ENCODE measurements around the gene OLFML2A.
A peak's percentile ranks its signal among the peaks of the same experiment; 100 is the strongest.
"Not testable (repeated sequence)": the region's sequence is repeated elsewhere in the genome, so short reads cannot be mapped to it uniquely, and the experiment has no call there.

OLFML2A gene

DNA sequence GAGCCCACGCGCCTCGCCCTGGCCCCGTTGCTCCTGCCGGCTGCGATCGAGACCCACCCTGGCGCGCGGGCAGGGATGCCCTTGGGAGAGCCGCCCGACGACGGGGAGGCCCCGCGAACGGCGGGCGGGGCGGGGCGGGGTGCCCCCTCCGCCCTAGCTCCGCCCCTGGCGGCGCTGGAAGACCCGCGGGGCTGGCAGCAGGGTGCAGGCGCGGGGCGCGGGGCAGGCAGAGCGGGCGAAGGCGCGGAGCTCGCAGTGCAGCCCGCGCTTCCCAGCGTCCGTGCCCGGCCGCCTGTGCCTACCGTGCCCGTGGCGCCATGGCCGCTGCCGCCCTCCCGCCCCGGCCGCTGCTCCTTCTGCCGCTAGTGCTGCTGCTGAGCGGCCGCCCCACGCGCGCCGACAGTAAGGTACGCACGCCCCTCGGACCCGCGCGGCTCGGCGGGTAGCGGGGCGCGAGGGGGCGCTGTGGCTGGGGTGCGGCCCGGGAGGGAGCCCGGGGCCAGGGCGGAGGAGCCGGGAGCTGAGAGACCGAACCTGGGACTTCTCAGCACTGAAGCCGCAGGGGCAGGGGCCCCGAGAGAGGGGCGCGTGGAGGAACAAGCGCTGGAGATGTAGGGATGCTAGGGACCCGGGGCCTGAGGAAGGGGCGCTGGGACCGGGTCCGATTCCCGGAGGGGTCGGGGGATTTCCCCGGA, at the start of gene OLFML2A:
TSS of gene OLFML2A (plus strand) at position 180 of the 695 bp plus-strand sequence. CDS start at position 318, 138 bp downstream.
- H3K9me3 ChIP-seq (ENCODE audit: control insufficient read depth, insufficient read depth, low read length), result no peaks in the 10 kb centered on the region
- H3K9ac ChIP-seq (ENCODE audit: low read depth, low read length), result peak within 1 kb of the TSS; percentile 73
- H3K4me1 ChIP-seq (ENCODE audit: control insufficient read depth, insufficient read depth, low read length), result peaks cover 13% of the 10 kb centered on the region
- peaks cover 16% of the 10 kb centered on the region for H3K27me3 ChIP-seq (ENCODE audit: control insufficient read depth, insufficient read depth, low read length)
- peak within 1 kb of the TSS; percentile 63 for H3K4me3 ChIP-seq (ENCODE audit: low read depth, low read length)
- no peaks in the 10 kb centered on the region for H3K36me3 ChIP-seq (ENCODE audit: control insufficient read depth, insufficient read depth, low read length)

DNA sequence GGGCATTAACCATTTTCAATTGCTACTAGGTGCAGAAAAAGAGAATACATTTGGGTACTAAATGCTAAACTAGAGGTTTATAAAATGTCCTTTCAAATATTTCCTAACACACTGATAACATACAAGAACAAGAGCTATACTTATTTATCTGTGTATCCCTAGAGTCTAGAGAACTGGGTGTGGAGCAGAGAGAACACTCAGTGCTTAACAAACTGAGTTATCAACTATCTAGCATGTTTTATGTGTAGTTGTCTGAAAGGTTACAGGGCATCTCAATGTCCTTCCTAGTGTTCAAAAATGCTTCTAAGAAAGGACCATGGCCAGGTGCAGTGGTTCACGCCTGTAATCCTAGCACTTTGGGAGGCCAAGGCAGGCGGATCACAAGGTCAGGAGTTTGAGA, 46.2 kb upstream of the OLFML2A start:
- Histone ChIP-seq H3K4me3 (ENCODE audit: low read depth, low read length) (no peak overlapping the region), H3K4me1 (ENCODE audit: control insufficient read depth, insufficient read depth, low read length) (peaks cover 3% of the 10 kb centered on the region), H3K9ac (ENCODE audit: low read depth, low read length) (no peak overlapping the region), H3K9me3 (ENCODE audit: control insufficient read depth, insufficient read depth, low read length) (no peaks in the 10 kb centered on the region), H3K36me3 (ENCODE audit: control insufficient read depth, insufficient read depth, low read length) (no peaks in the 10 kb centered on the region), H3K27me3 (ENCODE audit: control insufficient read depth, insufficient read depth, low read length) (no peaks in the 10 kb centered on the region)

DNA sequence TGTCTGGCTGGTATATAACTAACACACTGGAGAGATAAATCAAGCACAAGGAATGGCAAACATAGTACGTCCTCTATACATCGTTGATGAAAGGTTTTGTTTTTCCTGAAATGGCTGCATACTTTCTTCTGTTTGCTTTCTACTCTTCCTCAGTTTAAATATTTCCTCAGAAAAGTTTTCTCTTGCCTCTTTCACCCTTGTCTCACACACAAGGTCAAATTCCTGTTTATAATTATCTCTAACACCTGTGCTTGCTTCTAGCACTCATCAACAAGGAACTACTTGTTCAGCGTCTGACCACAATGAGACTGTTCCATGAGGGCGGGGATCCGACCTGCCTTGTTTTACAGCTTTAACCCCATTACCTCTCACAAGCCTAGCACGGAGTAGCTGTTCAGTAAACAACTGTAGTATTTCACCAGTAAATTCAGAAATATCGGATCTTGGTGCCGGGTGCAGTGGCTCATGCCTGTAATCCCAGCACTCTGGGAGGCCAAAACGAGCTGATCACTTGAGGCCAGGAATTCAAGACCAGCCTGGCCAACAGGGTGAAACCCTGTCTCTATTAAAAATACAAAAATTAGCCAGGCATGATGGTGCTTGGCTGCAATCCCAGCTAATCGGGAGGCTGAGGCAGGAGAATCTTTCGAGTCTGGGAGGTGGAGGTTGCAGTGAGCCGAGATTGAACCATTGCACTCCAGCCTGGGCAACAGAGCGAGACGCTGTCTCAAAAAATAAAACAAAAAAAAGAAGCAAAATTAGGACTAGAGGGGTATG, 42.8 kb upstream of the OLFML2A start:
- H3K36me3 ChIP-seq (ENCODE audit: control insufficient read depth, insufficient read depth, low read length), result no peaks in the 10 kb centered on the region
- no peaks in the 10 kb centered on the region for H3K27me3 ChIP-seq (ENCODE audit: control insufficient read depth, insufficient read depth, low read length)
- no peak overlapping the region for H3K9ac ChIP-seq (ENCODE audit: low read depth, low read length)
- H3K4me1 ChIP-seq (ENCODE audit: control insufficient read depth, insufficient read depth, low read length), result peaks cover 3% of the 10 kb centered on the region
- no peak overlapping the region for H3K4me3 ChIP-seq (ENCODE audit: low read depth, low read length)
- H3K9me3 ChIP-seq (ENCODE audit: control insufficient read depth, insufficient read depth, low read length), result no peaks in the 10 kb centered on the region

DNA sequence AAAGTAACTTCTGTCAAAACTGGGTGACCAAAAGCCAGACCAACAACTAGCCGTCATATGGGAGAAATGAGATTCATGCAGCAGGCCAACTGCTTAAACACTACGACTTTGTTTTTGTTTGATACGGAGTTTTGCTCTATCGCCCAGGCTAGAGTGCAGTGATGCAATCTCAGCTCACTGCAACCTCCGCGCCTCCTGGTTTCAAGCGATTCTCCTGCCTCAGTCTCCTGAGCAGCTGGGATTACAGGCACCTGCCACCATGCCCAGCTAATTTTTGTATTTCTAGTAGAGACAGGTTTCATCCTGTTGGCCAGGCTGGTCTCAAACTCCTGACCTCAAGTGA, 42.2 kb upstream of the OLFML2A start:
- not testable (repeated sequence) for H3K27me3 ChIP-seq (ENCODE audit: control insufficient read depth, insufficient read depth, low read length); H3K36me3 ChIP-seq (ENCODE audit: control insufficient read depth, insufficient read depth, low read length); H3K4me1 ChIP-seq (ENCODE audit: control insufficient read depth, insufficient read depth, low read length); H3K4me3 ChIP-seq (ENCODE audit: low read depth, low read length); H3K9me3 ChIP-seq (ENCODE audit: control insufficient read depth, insufficient read depth, low read length); H3K9ac ChIP-seq (ENCODE audit: low read depth, low read length)

DNA sequence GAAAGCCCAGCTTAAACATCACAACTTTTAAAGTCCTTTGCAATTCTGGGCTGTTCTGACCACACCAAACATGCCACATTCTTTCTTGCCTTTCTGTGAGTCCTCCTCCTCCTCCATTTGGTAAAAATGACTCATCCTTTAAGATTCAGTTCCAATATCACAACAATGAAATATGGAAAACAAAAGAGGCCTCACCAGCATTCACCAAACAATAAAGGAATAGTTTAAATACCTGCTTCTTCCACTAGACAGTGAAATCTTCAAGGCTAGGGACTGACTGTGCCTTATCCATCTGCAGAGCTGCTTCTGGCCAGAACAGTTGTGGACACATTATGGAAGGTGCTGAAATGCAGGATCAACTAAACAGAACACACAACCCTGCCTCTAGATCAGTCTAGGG, 41.8 kb upstream of the OLFML2A start:
- H3K9ac ChIP-seq (ENCODE audit: low read depth, low read length), result no peak overlapping the region

DNA sequence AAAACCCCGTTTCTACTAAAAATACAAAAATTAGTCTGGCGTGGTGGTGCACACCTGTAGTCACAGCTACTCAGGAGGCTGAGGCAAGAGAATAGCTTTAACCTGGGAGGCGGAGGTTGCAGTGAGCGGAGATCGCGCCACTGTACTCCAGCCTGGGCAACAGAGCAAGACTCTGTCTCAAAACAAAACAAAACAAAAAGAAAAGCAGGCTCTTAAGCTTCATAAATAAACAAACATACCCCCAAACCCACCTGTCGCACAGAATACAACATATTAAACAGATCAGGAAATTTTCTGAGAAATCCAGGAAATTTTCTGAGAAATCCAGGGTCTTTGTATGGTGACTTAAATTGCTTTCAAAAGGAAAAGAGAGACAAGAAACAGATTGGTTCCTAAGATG, 38.9 kb upstream of the OLFML2A start:
- H3K9me3 ChIP-seq (ENCODE audit: control insufficient read depth, insufficient read depth, low read length); H3K4me1 ChIP-seq (ENCODE audit: control insufficient read depth, insufficient read depth, low read length); H3K27me3 ChIP-seq (ENCODE audit: control insufficient read depth, insufficient read depth, low read length); H3K36me3 ChIP-seq (ENCODE audit: control insufficient read depth, insufficient read depth, low read length); H3K9ac ChIP-seq (ENCODE audit: low read depth, low read length); H3K4me3 ChIP-seq (ENCODE audit: low read depth, low read length): not testable (repeated sequence)

More for the DNA sequence above, 41.8 kb upstream of the OLFML2A start:
- no peaks in the 10 kb centered on the region for H3K27me3 ChIP-seq (ENCODE audit: control insufficient read depth, insufficient read depth, low read length)
- no peaks in the 10 kb centered on the region for H3K36me3 ChIP-seq (ENCODE audit: control insufficient read depth, insufficient read depth, low read length)
- H3K4me3 ChIP-seq (ENCODE audit: low read depth, low read length), result no peak overlapping the region
- H3K9me3 ChIP-seq (ENCODE audit: control insufficient read depth, insufficient read depth, low read length), result no peaks in the 10 kb centered on the region
- H3K4me1 ChIP-seq (ENCODE audit: control insufficient read depth, insufficient read depth, low read length), result peaks cover 3% of the 10 kb centered on the region

DNA sequence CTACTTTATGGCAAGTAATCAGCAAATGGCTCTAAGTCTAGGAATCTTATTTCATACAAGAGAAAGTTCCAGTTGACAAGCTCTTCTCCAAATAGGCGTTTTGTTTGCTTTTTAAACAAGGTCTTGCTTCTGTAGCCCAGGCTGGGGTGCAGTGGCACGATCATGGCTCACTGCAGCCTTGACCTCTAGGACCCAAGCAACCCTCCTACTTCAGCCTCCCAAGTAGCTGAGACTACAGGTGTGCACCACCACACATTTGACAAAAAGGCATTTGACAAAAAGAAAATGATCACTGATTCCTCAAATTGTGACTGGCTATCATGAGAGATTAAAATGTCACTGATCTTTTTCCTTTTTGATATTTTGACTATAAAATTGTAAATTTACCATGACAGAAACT, 37.6 kb upstream of the OLFML2A start:
- Histone ChIP-seq H3K36me3 (ENCODE audit: control insufficient read depth, insufficient read depth, low read length) (no peaks in the 10 kb centered on the region), H3K9me3 (ENCODE audit: control insufficient read depth, insufficient read depth, low read length) (no peaks in the 10 kb centered on the region), H3K4me3 (ENCODE audit: low read depth, low read length) (no peak overlapping the region), H3K9ac (ENCODE audit: low read depth, low read length) (no peak overlapping the region), H3K4me1 (ENCODE audit: control insufficient read depth, insufficient read depth, low read length) (no peaks in the 10 kb centered on the region), H3K27me3 (ENCODE audit: control insufficient read depth, insufficient read depth, low read length) (no peaks in the 10 kb centered on the region)

DNA sequence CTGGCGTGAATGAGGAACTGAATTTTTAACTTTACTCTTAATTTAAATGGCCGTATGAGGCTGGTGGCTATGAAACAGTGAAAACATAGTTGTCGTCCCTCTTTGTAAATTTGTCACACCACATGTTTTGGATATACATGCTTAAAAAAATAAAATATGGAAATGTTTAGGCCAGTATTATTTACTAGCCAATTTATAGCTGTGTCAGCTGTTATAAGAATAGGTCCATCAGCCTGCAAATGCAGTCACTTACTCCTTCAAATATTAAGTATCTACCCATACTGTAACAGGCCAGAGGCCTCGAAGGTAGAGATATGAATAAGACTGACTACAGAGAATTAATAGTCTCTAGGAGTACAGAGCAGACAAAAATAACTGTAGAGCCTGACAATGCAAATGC, 35.8 kb upstream of the OLFML2A start:
- Histone ChIP-seq H3K27me3 (ENCODE audit: control insufficient read depth, insufficient read depth, low read length) (no peaks in the 10 kb centered on the region), H3K9ac (ENCODE audit: low read depth, low read length) (no peak overlapping the region), H3K9me3 (ENCODE audit: control insufficient read depth, insufficient read depth, low read length) (no peaks in the 10 kb centered on the region), H3K36me3 (ENCODE audit: control insufficient read depth, insufficient read depth, low read length) (no peaks in the 10 kb centered on the region), H3K4me3 (ENCODE audit: low read depth, low read length) (no peak overlapping the region), H3K4me1 (ENCODE audit: control insufficient read depth, insufficient read depth, low read length) (no peaks in the 10 kb centered on the region)

DNA sequence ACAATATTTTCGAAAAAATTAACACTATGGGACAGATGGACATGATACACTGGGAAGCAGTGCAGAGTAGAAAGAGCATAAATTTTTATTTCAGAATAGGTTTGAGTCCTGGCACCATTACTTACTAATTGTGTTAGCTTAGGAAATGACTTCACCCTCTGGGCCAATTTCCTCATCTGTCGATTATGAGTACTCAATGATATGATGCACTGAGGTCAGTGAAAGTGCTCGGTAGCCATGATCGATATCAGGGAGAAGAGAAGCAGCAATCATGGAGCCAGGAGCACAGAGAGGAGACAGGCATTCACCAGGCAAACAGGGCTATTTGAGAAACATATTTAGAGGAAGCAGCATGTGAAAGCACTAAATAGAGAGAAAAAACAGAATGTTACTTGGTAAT, 35.3 kb upstream of the OLFML2A start:
- no peak overlapping the region for H3K9ac ChIP-seq (ENCODE audit: low read depth, low read length)
- no peaks in the 10 kb centered on the region for H3K4me1 ChIP-seq (ENCODE audit: control insufficient read depth, insufficient read depth, low read length)
- no peaks in the 10 kb centered on the region for H3K36me3 ChIP-seq (ENCODE audit: control insufficient read depth, insufficient read depth, low read length)
- no peaks in the 10 kb centered on the region for H3K27me3 ChIP-seq (ENCODE audit: control insufficient read depth, insufficient read depth, low read length)
- no peaks in the 10 kb centered on the region for H3K9me3 ChIP-seq (ENCODE audit: control insufficient read depth, insufficient read depth, low read length)
- no peak overlapping the region for H3K4me3 ChIP-seq (ENCODE audit: low read depth, low read length)

DNA sequence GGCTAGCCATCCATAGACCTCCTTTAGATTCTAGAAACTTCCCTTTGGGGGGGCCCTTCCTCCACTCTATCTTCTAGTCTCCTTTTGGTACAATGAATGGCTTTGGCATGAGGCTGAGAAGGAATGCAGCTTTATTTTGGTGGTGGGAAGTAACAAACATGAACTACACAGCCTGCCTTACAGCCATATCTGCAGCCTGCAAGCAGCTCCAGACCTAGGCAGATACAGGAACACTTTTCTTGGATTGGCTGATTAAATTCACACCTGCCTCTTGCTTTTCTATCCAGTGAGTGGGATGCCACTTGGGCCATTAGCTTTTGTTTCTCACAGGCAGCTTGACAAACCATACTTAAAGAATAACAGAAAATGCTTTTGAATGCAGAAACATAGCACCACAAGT, 34.0 kb upstream of the OLFML2A start:
- no peaks in the 10 kb centered on the region for H3K36me3 ChIP-seq (ENCODE audit: control insufficient read depth, insufficient read depth, low read length)
- no peaks in the 10 kb centered on the region for H3K27me3 ChIP-seq (ENCODE audit: control insufficient read depth, insufficient read depth, low read length)
- H3K9me3 ChIP-seq (ENCODE audit: control insufficient read depth, insufficient read depth, low read length), result no peaks in the 10 kb centered on the region
- H3K4me1 ChIP-seq (ENCODE audit: control insufficient read depth, insufficient read depth, low read length), result no peaks in the 10 kb centered on the region
- no peak overlapping the region for H3K4me3 ChIP-seq (ENCODE audit: low read depth, low read length)
- no peak overlapping the region for H3K9ac ChIP-seq (ENCODE audit: low read depth, low read length)

DNA sequence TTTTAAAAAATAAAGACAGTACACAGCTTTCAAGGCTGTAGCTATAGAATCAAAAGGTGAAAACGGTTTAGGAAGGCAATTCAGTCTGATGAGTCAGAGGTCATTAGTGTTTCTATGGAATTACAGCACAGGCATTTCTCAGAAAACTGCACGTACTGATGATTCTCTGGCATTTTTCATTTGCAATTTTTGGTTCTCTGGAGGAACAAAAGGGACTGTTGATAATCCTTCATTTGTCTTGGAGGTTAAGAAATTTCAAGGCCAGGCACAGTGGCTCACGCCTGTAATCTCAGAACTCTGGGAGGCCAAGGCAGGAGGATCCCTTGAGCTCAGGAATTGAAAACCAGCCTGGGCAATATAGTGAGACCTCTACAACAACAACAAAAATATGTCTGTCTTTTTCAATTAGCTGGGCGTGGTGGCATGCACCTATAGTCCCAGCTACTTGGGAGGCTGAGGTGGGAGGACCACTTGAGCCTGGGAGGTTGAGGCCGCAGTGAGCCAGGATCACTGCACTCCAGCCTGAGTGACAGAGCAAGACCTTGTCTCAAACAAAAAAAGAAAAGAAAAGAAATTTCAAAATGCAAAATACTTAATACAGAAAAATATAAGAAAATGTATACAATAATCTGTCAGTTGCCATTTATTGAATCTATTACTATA, 33.1 kb upstream of the OLFML2A start:
- Histone ChIP-seq H3K4me3 (ENCODE audit: low read depth, low read length) (no peak overlapping the region), H3K27me3 (ENCODE audit: control insufficient read depth, insufficient read depth, low read length) (no peaks in the 10 kb centered on the region), H3K36me3 (ENCODE audit: control insufficient read depth, insufficient read depth, low read length) (no peaks in the 10 kb centered on the region)

DNA sequence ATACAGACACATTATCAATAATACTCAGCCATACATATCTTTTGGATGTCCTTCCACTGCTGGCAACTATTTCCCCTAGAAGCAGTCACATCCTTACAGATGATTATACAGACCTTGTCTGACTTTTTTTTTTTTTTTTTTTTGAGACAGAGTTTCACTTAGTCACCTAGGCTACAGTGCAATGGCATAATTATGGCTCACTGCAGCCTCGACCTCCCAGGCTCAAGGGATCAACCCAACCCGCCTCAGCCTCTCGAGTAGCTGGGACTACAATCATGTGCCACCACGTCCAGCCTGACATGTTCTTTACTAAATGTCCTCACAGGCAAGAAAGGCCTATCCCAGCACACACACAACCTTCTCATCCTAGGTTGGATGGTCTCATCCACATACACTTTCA, 29.9 kb upstream of the OLFML2A start:
- no peaks in the 10 kb centered on the region for H3K27me3 ChIP-seq (ENCODE audit: control insufficient read depth, insufficient read depth, low read length)
- no peaks in the 10 kb centered on the region for H3K9me3 ChIP-seq (ENCODE audit: control insufficient read depth, insufficient read depth, low read length)
- no peaks in the 10 kb centered on the region for H3K36me3 ChIP-seq (ENCODE audit: control insufficient read depth, insufficient read depth, low read length)
- H3K9ac ChIP-seq (ENCODE audit: low read depth, low read length), result no peak overlapping the region
- no peak overlapping the region for H3K4me3 ChIP-seq (ENCODE audit: low read depth, low read length)
- H3K4me1 ChIP-seq (ENCODE audit: control insufficient read depth, insufficient read depth, low read length), result no peaks in the 10 kb centered on the region

More for the DNA sequence above, 33.1 kb upstream of the OLFML2A start:
- H3K4me1 ChIP-seq (ENCODE audit: control insufficient read depth, insufficient read depth, low read length), result no peaks in the 10 kb centered on the region
- H3K9ac ChIP-seq (ENCODE audit: low read depth, low read length), result no peak overlapping the region
- H3K9me3 ChIP-seq (ENCODE audit: control insufficient read depth, insufficient read depth, low read length), result no peaks in the 10 kb centered on the region

All from iPS-15b (cell line).